Peyer's patch (tissue), 4 donors: ENCODE results near the gene PLAU. TPM values are rescaled to one million over a fixed set of nuclear protein-coding genes. Genes with fewer than 3 reads are reported as not detected.
A peak's percentile ranks its signal among the peaks of the same experiment; 100 is the strongest.

Source experiments
- DNase-seq, 3 donors: peaks; one replicate each; pipeline ENCODE4 v3.0.0-alpha.2; 2017 to 2019
- H3K27ac ChIP-seq, 4 donors: fragments of 200-600 bp; sonication (generic); one replicate each; pipeline ENCODE4 v1.5.1; 2016 to 2019
- H3K27me3 ChIP-seq, 2 donors: fragments of 200-600 bp; sonication (generic); one replicate each; pipeline ENCODE4 v1.5.1; 2019
- H3K36me3 ChIP-seq, 3 donors: fragments of 200-600 bp; sonication (generic); one replicate each; pipeline ENCODE4 v1.5.1; 2016 to 2019
- H3K4me1 ChIP-seq, 4 donors: fragments of 200-600 bp; sonication (generic); one replicate each; pipeline ENCODE4 v1.5.1; 2016 to 2019
- H3K4me3 ChIP-seq, 4 donors: fragments of 200-600 bp; sonication (generic); 1 replicate in 3 of 4; 2 replicates in 1 of 4; pipeline ENCODE4 v1.5.1; 2016 to 2019; ENCODE audit warnings: mild to moderate bottlenecking in 1 of 4
- H3K9me3 ChIP-seq, 4 donors: fragments of 200-600 bp; sonication (generic); one replicate each; pipeline ENCODE4 v1.5.1; 2016 to 2019; ENCODE audit warnings: mild to moderate bottlenecking in 1 of 4
- POLR2A ChIP-seq, 2 donors: fragments of 450-650 bp; IDR thresholded peaks; one replicate each; pipeline ENCODE4 v1.5.1; 2017; ENCODE audit warnings: antibody characterized with exemption in 2 of 2, mild to moderate bottlenecking in 2 of 2, moderate library complexity in 2 of 2
- total RNA-seq, 4 donors: library from RNA; depleted of rRNA; stranded (reverse); fragments of >200 nt; gene quantifications; one replicate each; pipeline ENCODE4 v1.1.0, GENCODE V29; 2016
- TF ChIP-seq, protein P1 (sequence below), 6 experiments: fragments of 450-650 bp in 4 of 6; fragments of 200-600 bp in 2 of 6; sonication (generic) in 1 of 6; IDR thresholded peaks; one replicate each; pipeline ENCODE4 v1.5.1; 2017 to 2019; ENCODE audit warnings: antibody characterized with exemption in 6 of 6, mild to moderate bottlenecking in 3 of 6, moderate library complexity in 1 of 6

The PLAU gene
- total RNA-seq, 4 donors from 2014 or later: 0.53 to 6.6 (median 2.7) TPM

DNA sequence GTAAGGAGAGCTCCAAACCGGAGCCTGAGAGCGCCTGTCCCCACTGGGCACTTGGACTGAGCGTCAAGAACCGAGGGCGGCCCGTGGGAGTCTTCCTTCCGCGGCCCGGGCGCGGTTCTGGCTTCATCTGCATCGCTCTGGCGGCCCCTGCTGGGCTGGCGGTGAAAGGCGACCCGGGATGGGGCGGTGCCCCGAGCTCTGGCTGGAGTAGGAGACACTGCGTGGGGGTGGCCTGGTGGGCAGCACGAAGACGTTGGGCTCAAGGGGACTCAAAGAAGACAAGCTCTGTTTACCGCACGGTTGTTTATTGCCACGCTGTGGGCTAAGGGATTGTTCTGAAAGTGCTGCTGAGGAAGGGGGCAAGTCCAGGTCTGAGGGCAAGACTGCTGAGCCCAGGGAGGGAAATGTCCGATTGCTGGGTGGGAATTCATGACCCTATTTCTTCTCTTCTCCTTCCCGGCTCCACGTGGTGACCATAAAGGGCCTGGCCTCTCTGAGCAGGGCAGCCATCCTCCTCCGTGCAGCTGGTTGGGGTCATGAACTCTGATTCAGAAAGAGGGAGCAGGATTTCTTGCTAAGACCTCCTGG lies 29.8 kb downstream of the PLAU start:
- no peaks in the 10 kb centered on the region for H3K36me3 ChIP-seq
- peak overlapping the region; percentile 4 to 20 (median 14) for H3K4me3 ChIP-seq
- peak; percentile 83 to 93 (median 90) for DNase-seq
- peak overlapping the region in 2 of 4 donors; percentile 6 to 14 for H3K27ac ChIP-seq
- no peaks in the 10 kb centered on the region for H3K9me3 ChIP-seq
- H3K27me3 ChIP-seq: no peaks in the 10 kb centered on the region
- H3K4me1 ChIP-seq: no peaks in the 10 kb centered on the region
- TF ChIP-seq, protein P1, sequence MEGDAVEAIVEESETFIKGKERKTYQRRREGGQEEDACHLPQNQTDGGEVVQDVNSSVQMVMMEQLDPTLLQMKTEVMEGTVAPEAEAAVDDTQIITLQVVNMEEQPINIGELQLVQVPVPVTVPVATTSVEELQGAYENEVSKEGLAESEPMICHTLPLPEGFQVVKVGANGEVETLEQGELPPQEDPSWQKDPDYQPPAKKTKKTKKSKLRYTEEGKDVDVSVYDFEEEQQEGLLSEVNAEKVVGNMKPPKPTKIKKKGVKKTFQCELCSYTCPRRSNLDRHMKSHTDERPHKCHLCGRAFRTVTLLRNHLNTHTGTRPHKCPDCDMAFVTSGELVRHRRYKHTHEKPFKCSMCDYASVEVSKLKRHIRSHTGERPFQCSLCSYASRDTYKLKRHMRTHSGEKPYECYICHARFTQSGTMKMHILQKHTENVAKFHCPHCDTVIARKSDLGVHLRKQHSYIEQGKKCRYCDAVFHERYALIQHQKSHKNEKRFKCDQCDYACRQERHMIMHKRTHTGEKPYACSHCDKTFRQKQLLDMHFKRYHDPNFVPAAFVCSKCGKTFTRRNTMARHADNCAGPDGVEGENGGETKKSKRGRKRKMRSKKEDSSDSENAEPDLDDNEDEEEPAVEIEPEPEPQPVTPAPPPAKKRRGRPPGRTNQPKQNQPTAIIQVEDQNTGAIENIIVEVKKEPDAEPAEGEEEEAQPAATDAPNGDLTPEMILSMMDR (IDR thresholded peaks at IDR 0.05): peak; percentile 86 to 95 (median 90)
- no peak for TF ChIP-seq POLR2A (IDR thresholded peaks at IDR 0.05)

DNA sequence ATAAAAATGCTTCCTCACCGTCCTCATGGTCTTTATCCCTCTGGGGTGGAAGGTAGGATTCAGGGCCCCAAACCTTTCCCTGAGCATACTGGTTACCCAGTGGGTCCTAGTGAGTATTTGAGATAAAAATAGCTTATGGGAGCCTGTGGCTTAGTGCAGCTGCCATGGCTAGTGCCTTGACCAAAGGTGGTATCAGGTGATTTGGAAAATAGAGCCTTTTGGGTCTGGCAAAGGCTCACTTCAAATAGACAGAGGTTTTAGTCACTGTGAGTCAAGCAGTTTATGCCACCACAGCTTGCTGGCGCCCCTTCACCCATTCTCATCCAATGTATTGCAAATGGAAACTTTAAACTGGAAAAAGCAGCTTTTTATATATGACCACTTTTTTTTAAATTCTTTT lies 30.4 kb downstream of the PLAU start:
- TF ChIP-seq POLR2A (IDR thresholded peaks at IDR 0.05): no peak
- TF ChIP-seq, protein P1 (IDR thresholded peaks at IDR 0.05): no peak
- Histone ChIP-seq H3K27ac (no peak overlapping the region), H3K4me3 (no peak overlapping the region), H3K27me3 (no peaks in the 10 kb centered on the region), H3K9me3 (no peaks in the 10 kb centered on the region), H3K4me1 (no peaks in the 10 kb centered on the region), H3K36me3 (no peaks in the 10 kb centered on the region)
- DNase-seq: no peak

DNA sequence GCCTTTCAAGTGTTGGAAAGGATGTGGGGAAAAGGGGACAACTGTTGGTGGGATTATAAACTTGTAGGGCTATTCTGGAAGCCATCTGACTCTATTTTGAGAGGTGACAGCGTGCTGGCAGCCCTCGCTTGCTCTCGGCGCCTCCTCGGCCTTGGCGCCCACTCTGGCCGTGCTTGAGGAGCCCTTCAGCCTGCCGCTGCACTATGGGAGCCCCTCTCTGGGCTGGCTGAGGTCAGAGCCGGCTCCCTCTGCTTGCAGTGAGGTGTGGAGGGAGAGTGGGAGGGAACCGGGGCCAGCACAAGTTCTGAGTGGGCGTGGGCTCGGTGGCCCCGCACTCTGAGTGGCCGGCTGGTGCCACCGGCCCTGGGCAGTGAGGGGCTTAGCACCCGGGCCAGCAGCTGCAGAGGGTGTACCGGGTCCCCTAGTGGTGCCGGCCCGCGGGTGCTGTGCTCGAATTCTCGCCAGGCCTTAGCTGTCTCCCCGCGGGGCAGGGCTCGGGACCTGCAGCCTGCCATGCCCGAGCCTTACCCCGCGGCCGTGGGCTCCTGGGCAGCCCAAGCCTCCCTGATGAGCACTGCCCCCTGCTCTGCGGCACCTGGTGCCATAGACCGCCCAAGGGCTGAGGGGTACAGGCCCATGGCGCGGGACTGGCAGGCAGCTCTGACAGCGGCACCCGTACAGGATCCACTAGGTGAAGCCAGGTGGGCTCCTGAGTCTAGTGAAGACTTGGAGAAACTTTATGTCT lies 33.6 kb downstream of the PLAU start:
- Histone ChIP-seq H3K27me3 (no peaks in the 10 kb centered on the region), H3K4me3 (no peak overlapping the region), H3K36me3 (no peaks in the 10 kb centered on the region), H3K9me3 (no peaks in the 10 kb centered on the region), H3K4me1 (no peaks in the 10 kb centered on the region), H3K27ac (no peak overlapping the region)
- TF ChIP-seq, protein P1 (IDR thresholded peaks at IDR 0.05): no peak
- no peak for TF ChIP-seq POLR2A (IDR thresholded peaks at IDR 0.05)
- DNase-seq: no peak

- no peak overlapping the region for H3K4me3 ChIP-seq
Observed at GRCh38 chr10:73946253-73947145, 35.6 kb downstream of the PLAU start.

More at GRCh38 chr10:73946253-73947145, 35.6 kb downstream of the PLAU start:
- Histone ChIP-seq H3K27ac (no peak overlapping the region), H3K36me3 (no peaks in the 10 kb centered on the region), H3K4me1 (no peaks in the 10 kb centered on the region), H3K27me3 (no peaks in the 10 kb centered on the region), H3K9me3 (no peaks in the 10 kb centered on the region)
- TF ChIP-seq, protein P1 (IDR thresholded peaks at IDR 0.05): no peak
- TF ChIP-seq POLR2A (IDR thresholded peaks at IDR 0.05): no peak
- DNase-seq: no peak
